GM12878 (cell line): ENCODE measurements around the gene IL11. TPM values are rescaled to one million over a fixed set of nuclear protein-coding genes. Genes with fewer than 3 reads are reported as not detected.

ENCODE experiments used
- BACH1 ChIP-seq: fragments of 450-650 bp; IDR thresholded peaks from 2 replicates; pipeline ENCODE4 v1.6.1; 2017; ENCODE audit warnings: mild to moderate bottlenecking, borderline replicate concordance
- BCL11A ChIP-seq: IDR thresholded peaks from 2 replicates; pipeline ENCODE4 v1.6.1; 2011; ENCODE audit warnings: low read depth, low read length
- CUX1 ChIP-seq: IDR thresholded peaks from 2 replicates; pipeline ENCODE4 v1.6.1; 2012; ENCODE audit warnings: improper control_type of control experiment, low read depth, low read length; ENCODE audit not compliant: insufficient replicate concordance
- EGR1 ChIP-seq, 2 experiments: IDR thresholded peaks; 1 replicate in 1 of 2; 2 replicates in 1 of 2; pipeline ENCODE4 v1.6.1; 2011 to 2012; ENCODE audit warnings: low read depth in 2 of 2, low read length in 2 of 2, borderline replicate concordance in 1 of 2, mild to moderate bottlenecking in 1 of 2, moderate library complexity in 1 of 2
- HSF1 ChIP-seq: fragments of 150-350 bp; IDR thresholded peaks from 2 replicates; pipeline ENCODE4 v1.6.1; 2014; ENCODE audit warnings: mild to moderate bottlenecking, low read depth, low read length
- IRF3 ChIP-seq: fragments of 450-650 bp; IDR thresholded peaks from 2 replicates; pipeline ENCODE4 v1.6.1; 2014; ENCODE audit warnings: mild to moderate bottlenecking
- KLF5 ChIP-seq: fragments of 450-650 bp; IDR thresholded peaks from 2 replicates; pipeline ENCODE4 v1.6.1; 2014; ENCODE audit warnings: mild to moderate bottlenecking; ENCODE audit not compliant: partially characterized antibody
- NR2C1 ChIP-seq: fragments of 450-650 bp; IDR thresholded peaks from 2 replicates; pipeline ENCODE4 v1.6.1; 2017; ENCODE audit warnings: antibody characterized with exemption, mild to moderate bottlenecking, moderate library complexity
- NR2F1 ChIP-seq: fragments of 450-650 bp; conservative IDR thresholded peaks from 2 replicates; pipeline ENCODE4 v1.6.1; 2017; ENCODE audit warnings: mild to moderate bottlenecking
- RUNX3 ChIP-seq: IDR thresholded peaks from 2 replicates; pipeline ENCODE4 v1.6.1; 2012; ENCODE audit warnings: low read length, inconsistent platforms
- SPI1 ChIP-seq: IDR thresholded peaks from 2 replicates; pipeline ENCODE4 v1.6.1; 2011; ENCODE audit warnings: low read depth, mild to moderate bottlenecking, low read length, moderate library complexity, borderline replicate concordance; ENCODE audit not compliant: insufficient read depth
- TARDBP ChIP-seq: IDR thresholded peaks from 2 replicates; pipeline ENCODE4 v1.6.1; 2016; ENCODE audit warnings: borderline replicate concordance
- TBL1XR1 ChIP-seq: IDR thresholded peaks from 2 replicates; pipeline ENCODE4 v1.6.1; 2012; ENCODE audit warnings: low read depth, low read length, improper control_type of control experiment
- WRNIP1 ChIP-seq: IDR thresholded peaks from 2 replicates; pipeline ENCODE4 v1.6.1; 2011; ENCODE audit warnings: low read depth, low read length, improper control_type of control experiment, borderline replicate concordance
- YY1 ChIP-seq: IDR thresholded peaks from 2 replicates; pipeline ENCODE4 v1.6.1; 2011; ENCODE audit warnings: low read depth, mild to moderate bottlenecking, low read length
- ZNF217 ChIP-seq: fragments of 450-650 bp; IDR thresholded peaks from 2 replicates; pipeline ENCODE4 v1.6.1; 2017; ENCODE audit warnings: antibody characterized with exemption, mild to moderate bottlenecking
- polyA plus RNA-seq, 11 experiments: library from polyadenylated mRNA; depleted of rRNA in 4 of 11; unstranded in 6 of 11; stranded (reverse) in 5 of 11; fragments of >200 nt; fragmentation: Nextera tagmentation in 4 of 11; fragmentation: Illumina TruSeq in 1 of 11; extraction: Ambion mirVana in 4 of 11; extraction: Trizol in 1 of 11; gene quantifications; 1 replicate in 1 of 11; 2 replicates in 10 of 11; pipeline versions ENCODE4 v1.2.1 to v1.2.3, GENCODE V29; 2011 to 2016; ENCODE audit warnings: inconsistent platforms in 2 of 11, missing spikeins in 2 of 11, low read depth in 1 of 11
- total RNA-seq, 4 experiments: library from RNA; depleted of rRNA in 3 of 4; stranded (reverse); fragments of >200 nt in 3 of 4; fragmentation: Illumina TruSeq in 1 of 4; extraction: Trizol in 1 of 4; gene quantifications; 2 replicates each; pipeline versions ENCODE4 v1.2.1 to v1.2.3, GENCODE V29; 2013 to 2021
- TF ChIP-seq, protein P1 (sequence below): fragments of 450-650 bp; IDR thresholded peaks from 2 replicates; pipeline ENCODE4 v1.6.1; 2017; ENCODE audit warnings: antibody characterized with exemption, mild to moderate bottlenecking, moderate library complexity

Gene IL11
- total and polyA plus RNA-seq, 10 of the 15 experiments (the other 5 are each of a cell fraction or from before 2014, with no cell fraction given) = 0.15 TPM; not detected in 9

GRCh38 chr19:55339105-55339888 lies 31.0 kb downstream of the IL11 start, which contains the start of gene KMT5C (continued):
- no peak for TF ChIP-seq CUX1
- peak in 1 of 2 experiments; percentile 73; a peak in 2 of 3 replicates for TF ChIP-seq EGR1 (IDR thresholded peaks at IDR 0.05; ENCODE audit: borderline replicate concordance in 1 of 2, low read depth in 2 of 2, low read length in 2 of 2)
- TF ChIP-seq NR2C1 = no peak
- TF ChIP-seq NR2F1 = 0 out of 2 replicates have a peak, but pooled peaks have one; percentile 9
- TF ChIP-seq, protein P1, sequence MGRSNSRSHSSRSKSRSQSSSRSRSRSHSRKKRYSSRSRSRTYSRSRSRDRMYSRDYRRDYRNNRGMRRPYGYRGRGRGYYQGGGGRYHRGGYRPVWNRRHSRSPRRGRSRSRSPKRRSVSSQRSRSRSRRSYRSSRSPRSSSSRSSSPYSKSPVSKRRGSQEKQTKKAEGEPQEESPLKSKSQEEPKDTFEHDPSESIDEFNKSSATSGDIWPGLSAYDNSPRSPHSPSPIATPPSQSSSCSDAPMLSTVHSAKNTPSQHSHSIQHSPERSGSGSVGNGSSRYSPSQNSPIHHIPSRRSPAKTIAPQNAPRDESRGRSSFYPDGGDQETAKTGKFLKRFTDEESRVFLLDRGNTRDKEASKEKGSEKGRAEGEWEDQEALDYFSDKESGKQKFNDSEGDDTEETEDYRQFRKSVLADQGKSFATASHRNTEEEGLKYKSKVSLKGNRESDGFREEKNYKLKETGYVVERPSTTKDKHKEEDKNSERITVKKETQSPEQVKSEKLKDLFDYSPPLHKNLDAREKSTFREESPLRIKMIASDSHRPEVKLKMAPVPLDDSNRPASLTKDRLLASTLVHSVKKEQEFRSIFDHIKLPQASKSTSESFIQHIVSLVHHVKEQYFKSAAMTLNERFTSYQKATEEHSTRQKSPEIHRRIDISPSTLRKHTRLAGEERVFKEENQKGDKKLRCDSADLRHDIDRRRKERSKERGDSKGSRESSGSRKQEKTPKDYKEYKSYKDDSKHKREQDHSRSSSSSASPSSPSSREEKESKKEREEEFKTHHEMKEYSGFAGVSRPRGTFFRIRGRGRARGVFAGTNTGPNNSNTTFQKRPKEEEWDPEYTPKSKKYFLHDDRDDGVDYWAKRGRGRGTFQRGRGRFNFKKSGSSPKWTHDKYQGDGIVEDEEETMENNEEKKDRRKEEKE = no peak
- TF ChIP-seq WRNIP1 = no peak
- no peak for TF ChIP-seq ZNF217
- peak; percentile 96 for TF ChIP-seq KLF5
- peak; percentile 77; the same call in 1 of the 2 replicates for TF ChIP-seq TARDBP
- peak; percentile 36; the same call in 1 of the 2 replicates for TF ChIP-seq BACH1
- TF ChIP-seq TBL1XR1 = 0 out of 2 replicates have a peak, but pooled peaks have one; percentile 29
- TF ChIP-seq HSF1 = no peak
- TF ChIP-seq YY1 = 0 out of 2 replicates have a peak, but pooled peaks have one; percentile 25
- TF ChIP-seq RUNX3 = peak; percentile 72
- TF ChIP-seq IRF3 = peak; percentile 97
- no peak for TF ChIP-seq BCL11A
- no peak for TF ChIP-seq SPI1
